ENCODE measurements around the gene SH3BP1. TPM values are rescaled to one million over a fixed set of nuclear protein-coding genes. Genes with fewer than 3 reads are reported as not detected.

Gene SH3BP1
- total and polyA plus RNA-seq, 2 of the 13 experiments (the other 11 are each of a cell fraction or from before 2014, with no cell fraction given), result 8.4 to 18.5 TPM

DNA sequence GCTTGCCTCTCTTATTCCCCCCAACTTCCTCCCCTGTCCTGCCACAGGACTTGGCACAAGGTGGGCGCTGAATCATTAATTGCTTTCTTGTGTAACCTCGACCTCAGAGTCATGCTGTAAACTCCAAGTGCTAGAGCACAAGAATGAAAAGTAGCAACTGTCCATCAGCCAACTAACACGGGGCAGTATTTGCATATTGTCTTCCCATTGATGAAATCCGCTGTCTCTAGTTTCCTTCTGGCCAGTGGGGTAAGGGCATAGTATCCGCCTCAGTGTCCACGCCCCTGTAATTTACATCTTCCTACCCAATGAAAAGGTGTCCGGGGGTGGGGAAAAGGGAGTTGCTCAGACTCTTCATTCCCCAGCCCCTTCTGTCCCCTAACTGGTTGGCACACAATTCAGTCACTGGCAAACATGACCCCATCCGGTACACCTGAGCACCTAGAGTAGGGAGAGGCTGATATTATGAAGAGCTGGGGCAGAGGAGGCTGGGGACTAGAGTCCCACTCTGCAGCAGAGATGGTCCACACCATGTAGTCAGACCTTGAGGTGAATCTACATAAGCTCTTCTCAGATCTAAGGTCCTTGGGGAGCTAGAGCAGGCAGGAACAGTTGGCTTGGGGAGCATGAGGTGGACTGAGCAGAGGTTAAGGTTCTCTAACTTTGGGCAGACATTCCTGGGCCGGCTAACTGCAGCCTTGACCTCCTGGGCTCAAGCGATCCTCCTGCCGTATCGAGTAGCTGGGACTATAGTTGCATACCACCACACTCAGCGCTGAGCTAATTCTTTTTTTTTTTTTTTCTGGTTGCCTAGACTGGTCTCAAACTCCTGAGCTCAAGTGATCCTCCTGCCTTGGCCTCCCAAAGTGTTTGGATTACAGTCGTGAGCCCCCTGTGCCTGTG lies 37.7 kb upstream of the SH3BP1 start (continued):
- 0 out of 2 replicates have a peak, but pooled peaks have one; percentile 43 for TF ChIP-seq TARDBP (CRISPR knock-in tag; IDR thresholded peaks at IDR 0.05)
- 0 out of 2 replicates have a peak, but pooled peaks have one; percentile 5 for TF ChIP-seq YEATS2 (CRISPR knock-in tag; IDR thresholded peaks at IDR 0.05; ENCODE audit: borderline replicate concordance)
- TF ChIP-seq FOXK1 (CRISPR knock-in tag; IDR thresholded peaks at IDR 0.05; ENCODE audit: borderline replicate concordance, low read depth), result peak; percentile 10; the same call in 1 of the 2 replicates
- TF ChIP-seq ZNF446 (CRISPR knock-in tag; IDR thresholded peaks at IDR 0.05), result no peak
- no peak for TF ChIP-seq ZNF75D (CRISPR knock-in tag; IDR thresholded peaks at IDR 0.05; ENCODE audit: borderline replicate concordance)
- peak; percentile 15; the same call in 1 of the 2 replicates for TF ChIP-seq SOX5 (CRISPR knock-in tag; IDR thresholded peaks at IDR 0.05; ENCODE audit: borderline replicate concordance)
- 0 out of 2 replicates have a peak, but pooled peaks have one; percentile 34 for TF ChIP-seq SP5 (CRISPR knock-in tag; IDR thresholded peaks at IDR 0.05; ENCODE audit: borderline replicate concordance, low read depth)
- peak; percentile 63 for TF ChIP-seq ZEB1 (IDR thresholded peaks at IDR 0.05; ENCODE audit: insufficient replicate concordance, low read depth)
- no peak for TF ChIP-seq U2AF1 (optimal IDR thresholded peaks at IDR 0.05; ENCODE audit: low read depth, low read length)
- TF ChIP-seq ZBTB7A (CRISPR knock-in tag; IDR thresholded peaks at IDR 0.05), result 0 out of 2 replicates have a peak, but pooled peaks have one; percentile 21
- TF ChIP-seq, protein P1, sequence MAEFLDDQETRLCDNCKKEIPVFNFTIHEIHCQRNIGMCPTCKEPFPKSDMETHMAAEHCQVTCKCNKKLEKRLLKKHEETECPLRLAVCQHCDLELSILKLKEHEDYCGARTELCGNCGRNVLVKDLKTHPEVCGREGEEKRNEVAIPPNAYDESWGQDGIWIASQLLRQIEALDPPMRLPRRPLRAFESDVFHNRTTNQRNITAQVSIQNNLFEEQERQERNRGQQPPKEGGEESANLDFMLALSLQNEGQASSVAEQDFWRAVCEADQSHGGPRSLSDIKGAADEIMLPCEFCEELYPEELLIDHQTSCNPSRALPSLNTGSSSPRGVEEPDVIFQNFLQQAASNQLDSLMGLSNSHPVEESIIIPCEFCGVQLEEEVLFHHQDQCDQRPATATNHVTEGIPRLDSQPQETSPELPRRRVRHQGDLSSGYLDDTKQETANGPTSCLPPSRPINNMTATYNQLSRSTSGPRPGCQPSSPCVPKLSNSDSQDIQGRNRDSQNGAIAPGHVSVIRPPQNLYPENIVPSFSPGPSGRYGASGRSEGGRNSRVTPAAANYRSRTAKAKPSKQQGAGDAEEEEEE (CRISPR knock-in tag; IDR thresholded peaks at IDR 0.05; ENCODE audit: borderline replicate concordance), result no peak
- TF ChIP-seq MEIS1 (CRISPR knock-in tag; IDR thresholded peaks at IDR 0.05; ENCODE audit: borderline replicate concordance), result no peak
- peak; percentile 89 for TF ChIP-seq TBX3 (IDR thresholded peaks at IDR 0.05; ENCODE audit: borderline replicate concordance)
- TF ChIP-seq, protein P2, sequence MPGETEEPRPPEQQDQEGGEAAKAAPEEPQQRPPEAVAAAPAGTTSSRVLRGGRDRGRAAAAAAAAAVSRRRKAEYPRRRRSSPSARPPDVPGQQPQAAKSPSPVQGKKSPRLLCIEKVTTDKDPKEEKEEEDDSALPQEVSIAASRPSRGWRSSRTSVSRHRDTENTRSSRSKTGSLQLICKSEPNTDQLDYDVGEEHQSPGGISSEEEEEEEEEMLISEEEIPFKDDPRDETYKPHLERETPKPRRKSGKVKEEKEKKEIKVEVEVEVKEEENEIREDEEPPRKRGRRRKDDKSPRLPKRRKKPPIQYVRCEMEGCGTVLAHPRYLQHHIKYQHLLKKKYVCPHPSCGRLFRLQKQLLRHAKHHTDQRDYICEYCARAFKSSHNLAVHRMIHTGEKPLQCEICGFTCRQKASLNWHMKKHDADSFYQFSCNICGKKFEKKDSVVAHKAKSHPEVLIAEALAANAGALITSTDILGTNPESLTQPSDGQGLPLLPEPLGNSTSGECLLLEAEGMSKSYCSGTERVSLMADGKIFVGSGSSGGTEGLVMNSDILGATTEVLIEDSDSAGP (CRISPR knock-in tag; IDR thresholded peaks at IDR 0.05; ENCODE audit: borderline replicate concordance), result peak; percentile 12; the same call in 1 of the 2 replicates
- TF ChIP-seq ZNF501 (CRISPR knock-in tag; IDR thresholded peaks at IDR 0.05), result peak; percentile 64; the same call in 1 of the 2 replicates
- TF ChIP-seq, protein P3, sequence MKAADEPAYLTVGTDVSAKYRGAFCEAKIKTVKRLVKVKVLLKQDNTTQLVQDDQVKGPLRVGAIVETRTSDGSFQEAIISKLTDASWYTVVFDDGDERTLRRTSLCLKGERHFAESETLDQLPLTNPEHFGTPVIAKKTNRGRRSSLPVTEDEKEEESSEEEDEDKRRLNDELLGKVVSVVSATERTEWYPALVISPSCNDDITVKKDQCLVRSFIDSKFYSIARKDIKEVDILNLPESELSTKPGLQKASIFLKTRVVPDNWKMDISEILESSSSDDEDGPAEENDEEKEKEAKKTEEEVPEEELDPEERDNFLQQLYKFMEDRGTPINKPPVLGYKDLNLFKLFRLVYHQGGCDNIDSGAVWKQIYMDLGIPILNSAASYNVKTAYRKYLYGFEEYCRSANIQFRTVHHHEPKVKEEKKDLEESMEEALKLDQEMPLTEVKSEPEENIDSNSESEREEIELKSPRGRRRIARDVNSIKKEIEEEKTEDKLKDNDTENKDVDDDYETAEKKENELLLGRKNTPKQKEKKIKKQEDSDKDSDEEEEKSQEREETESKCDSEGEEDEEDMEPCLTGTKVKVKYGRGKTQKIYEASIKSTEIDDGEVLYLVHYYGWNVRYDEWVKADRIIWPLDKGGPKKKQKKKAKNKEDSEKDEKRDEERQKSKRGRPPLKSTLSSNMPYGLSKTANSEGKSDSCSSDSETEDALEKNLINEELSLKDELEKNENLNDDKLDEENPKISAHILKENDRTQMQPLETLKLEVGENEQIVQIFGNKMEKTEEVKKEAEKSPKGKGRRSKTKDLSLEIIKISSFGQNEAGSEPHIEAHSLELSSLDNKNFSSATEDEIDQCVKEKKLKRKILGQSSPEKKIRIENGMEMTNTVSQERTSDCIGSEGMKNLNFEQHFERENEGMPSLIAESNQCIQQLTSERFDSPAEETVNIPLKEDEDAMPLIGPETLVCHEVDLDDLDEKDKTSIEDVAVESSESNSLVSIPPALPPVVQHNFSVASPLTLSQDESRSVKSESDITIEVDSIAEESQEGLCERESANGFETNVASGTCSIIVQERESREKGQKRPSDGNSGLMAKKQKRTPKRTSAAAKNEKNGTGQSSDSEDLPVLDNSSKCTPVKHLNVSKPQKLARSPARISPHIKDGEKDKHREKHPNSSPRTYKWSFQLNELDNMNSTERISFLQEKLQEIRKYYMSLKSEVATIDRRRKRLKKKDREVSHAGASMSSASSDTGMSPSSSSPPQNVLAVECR (CRISPR knock-in tag; IDR thresholded peaks at IDR 0.05; ENCODE audit: borderline replicate concordance), result peak; percentile 31; the same call in 1 of the 2 replicates

Data from HepG2 (cell line).